HFF-Myc (cell line): ENCODE results near the gene VPS13D.

ENCODE experiments used
- DNase-seq: peaks from one replicate; pipeline ENCODE4 v3.0.0-alpha.2; 2011; ENCODE audit warnings: low read depth; ENCODE audit errors: extremely low read depth
- H3K4me3 ChIP-seq: replicated peaks from 2 replicates; pipeline ENCODE4 v1.5.1; 2011; ENCODE audit warnings: low read depth, mild to moderate bottlenecking, control low read depth, low read length
- CTCF ChIP-seq: IDR thresholded peaks from 2 replicates; pipeline ENCODE4 v1.5.1; 2012; ENCODE audit warnings: mild to moderate bottlenecking, low read depth, low read length, control low read depth; ENCODE audit errors: missing control alignments

VPS13D gene

GRCh38 chr1:12300706-12301105, 70.9 kb downstream of the VPS13D start:
- no peak overlapping the region for H3K4me3 ChIP-seq
- no peak for DNase-seq
- TF ChIP-seq CTCF: no peak

GRCh38 chr1:12301518-12302237, 71.8 kb downstream of the VPS13D start:
- DNase-seq: no peak
- no peak for TF ChIP-seq CTCF

DNA sequence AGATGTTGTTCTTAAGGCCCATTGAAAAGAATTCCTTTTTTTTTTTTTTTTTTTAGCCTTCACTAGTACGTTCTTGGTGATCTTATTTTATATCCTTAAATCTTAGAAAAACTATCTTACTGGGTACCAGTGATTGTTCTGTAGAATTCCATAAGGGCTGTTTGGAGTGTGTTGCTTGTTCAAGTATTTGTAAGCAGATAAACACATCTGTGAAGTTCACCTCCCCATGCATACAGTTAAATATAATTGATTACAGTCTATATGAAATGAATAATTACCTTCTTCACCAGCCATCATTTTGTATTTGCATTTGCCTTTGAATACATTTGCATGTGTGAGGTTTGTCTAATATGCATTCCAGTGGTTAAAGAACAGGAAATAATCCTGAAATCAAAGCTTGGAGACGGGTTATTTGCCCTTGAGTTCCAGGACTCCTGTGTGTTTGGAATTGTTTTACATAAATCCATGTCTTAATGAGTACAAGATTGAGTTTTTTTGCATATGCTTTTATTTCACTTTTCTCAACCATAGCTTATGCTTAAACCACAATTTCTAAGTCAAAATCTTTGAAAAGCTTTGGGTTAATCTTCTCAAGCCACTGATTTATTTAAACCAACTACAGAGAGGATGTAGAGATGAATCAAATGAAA, 73.1 kb downstream of the VPS13D start:
- no peak for TF ChIP-seq CTCF
- DNase-seq: no peak
- H3K4me3 ChIP-seq: no peak overlapping the region

More at GRCh38 chr1:12301518-12302237, 71.8 kb downstream of the VPS13D start:
- H3K4me3 ChIP-seq: no peak overlapping the region

GRCh38 chr1:12305377-12305776, 75.5 kb downstream of the VPS13D start:
- TF ChIP-seq CTCF: no peak
- no peak for DNase-seq
- no peak overlapping the region for H3K4me3 ChIP-seq

DNA sequence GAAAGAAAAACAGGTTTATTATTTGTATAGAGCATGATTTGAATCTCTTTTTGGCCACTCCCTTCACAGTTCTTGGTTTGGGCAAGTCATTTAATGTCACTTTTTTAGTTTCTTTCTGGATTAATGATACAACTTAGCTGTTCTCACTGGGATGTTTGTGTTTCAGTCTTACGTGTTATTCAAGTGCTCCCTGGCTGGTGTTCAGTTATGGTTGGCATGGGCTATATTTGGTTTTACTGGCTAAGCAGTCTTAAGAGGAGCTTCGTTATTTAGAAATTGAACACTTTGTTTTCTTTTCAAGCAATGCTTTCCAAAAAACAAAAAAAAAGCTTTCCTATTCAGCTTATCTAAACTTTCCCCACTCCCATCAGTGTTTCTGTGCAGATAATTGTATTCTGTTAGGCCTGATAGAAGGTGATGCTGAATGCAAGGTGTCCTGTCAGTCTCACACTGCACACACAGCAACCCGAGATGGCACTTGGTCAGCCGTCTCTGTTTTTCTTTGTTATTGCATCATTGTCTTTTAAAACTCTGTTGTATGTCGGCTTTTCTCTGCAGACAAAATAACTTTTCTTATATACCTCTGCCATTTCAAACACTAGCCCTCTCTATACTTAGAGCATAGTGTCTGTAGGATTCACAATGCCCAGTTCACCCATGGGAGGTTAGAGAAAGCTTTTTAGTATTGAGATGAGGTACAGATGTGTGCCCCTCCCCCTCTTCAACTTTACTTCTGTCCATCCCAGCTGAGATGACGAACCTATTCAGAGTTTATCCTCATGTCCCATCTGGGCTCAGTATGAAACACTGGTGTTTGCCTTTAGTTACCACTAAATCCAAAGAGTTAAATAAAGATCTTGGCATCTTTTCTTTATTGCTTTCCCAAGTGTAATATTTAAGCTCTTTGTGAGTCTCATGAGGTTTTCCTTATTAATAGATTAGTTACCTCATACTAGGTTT, 80.2 kb downstream of the VPS13D start:
- TF ChIP-seq CTCF: no peak
- DNase-seq: no peak
- H3K4me3 ChIP-seq: no peak overlapping the region

- H3K4me3 ChIP-seq: no peak overlapping the region
- DNase-seq: no peak
- no peak for TF ChIP-seq CTCF
Observed at GRCh38 chr1:12314333-12314903, 84.6 kb downstream of the VPS13D start.
